C4-2B (cell line): ENCODE results near the gene BAHCC1.

Experiments used
- H3K27ac ChIP-seq: fragments of 450-650 bp; 2 replicates; pipeline ENCODE4 v1.5.1; 2017
- CTCF ChIP-seq: fragments of 450-650 bp; conservative IDR thresholded peaks from 2 replicates; pipeline ENCODE4 v1.5.1; 2017; ENCODE audit warnings: mild to moderate bottlenecking
- ZFX ChIP-seq: fragments of 450-650 bp; IDR thresholded peaks from 2 replicates; pipeline ENCODE4 v1.6.1; 2017

The BAHCC1 gene

GRCh38 chr17:81380131-81380530, 15.1 kb upstream of the BAHCC1 start:
- H3K27ac ChIP-seq, result no peak overlapping the region
- no peak for TF ChIP-seq ZFX
- no peak for TF ChIP-seq CTCF

DNA sequence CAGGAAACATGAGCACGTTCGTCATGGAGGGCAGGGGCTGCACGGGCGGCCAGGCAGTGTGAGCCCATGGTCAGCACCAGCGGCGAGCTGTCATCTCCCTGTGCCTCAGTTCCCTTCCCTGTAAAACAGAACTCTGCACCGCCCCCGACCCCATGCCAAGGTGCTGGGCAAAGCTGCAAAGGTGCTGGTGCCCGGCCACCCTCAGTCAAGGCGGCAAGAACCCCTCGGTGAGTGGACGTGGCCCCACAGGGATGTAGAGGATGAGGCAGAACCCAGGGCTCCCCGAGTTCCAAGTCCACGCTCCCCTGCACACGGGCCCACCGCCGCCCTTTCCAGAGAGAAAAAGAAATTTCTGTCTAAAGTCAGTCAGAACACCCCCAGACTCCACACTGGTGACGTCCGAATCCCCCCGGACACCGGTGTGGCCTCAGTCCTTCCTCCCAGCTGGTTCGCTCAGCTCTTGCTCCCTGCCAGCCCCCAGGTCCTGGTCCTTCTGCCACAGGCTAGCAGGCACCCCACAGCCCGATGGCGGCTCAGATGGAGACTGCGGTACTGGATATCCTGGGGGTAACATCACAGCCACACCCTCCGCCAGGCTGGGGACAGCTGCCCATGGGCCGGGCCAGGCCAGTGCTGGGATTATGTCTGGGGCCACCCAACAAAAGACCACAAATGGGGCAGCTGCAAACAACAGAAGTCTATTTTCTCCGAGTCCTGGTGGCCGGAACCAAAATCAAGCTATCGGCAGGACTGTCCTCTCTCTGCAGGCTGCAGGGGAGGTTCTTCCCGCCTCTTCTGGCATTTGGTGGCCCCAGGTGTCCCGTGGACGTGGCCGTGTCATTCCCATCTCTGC, 14.4 kb upstream of the BAHCC1 start:
- no peak for TF ChIP-seq CTCF
- no peak for TF ChIP-seq ZFX
- no peak overlapping the region for H3K27ac ChIP-seq

DNA sequence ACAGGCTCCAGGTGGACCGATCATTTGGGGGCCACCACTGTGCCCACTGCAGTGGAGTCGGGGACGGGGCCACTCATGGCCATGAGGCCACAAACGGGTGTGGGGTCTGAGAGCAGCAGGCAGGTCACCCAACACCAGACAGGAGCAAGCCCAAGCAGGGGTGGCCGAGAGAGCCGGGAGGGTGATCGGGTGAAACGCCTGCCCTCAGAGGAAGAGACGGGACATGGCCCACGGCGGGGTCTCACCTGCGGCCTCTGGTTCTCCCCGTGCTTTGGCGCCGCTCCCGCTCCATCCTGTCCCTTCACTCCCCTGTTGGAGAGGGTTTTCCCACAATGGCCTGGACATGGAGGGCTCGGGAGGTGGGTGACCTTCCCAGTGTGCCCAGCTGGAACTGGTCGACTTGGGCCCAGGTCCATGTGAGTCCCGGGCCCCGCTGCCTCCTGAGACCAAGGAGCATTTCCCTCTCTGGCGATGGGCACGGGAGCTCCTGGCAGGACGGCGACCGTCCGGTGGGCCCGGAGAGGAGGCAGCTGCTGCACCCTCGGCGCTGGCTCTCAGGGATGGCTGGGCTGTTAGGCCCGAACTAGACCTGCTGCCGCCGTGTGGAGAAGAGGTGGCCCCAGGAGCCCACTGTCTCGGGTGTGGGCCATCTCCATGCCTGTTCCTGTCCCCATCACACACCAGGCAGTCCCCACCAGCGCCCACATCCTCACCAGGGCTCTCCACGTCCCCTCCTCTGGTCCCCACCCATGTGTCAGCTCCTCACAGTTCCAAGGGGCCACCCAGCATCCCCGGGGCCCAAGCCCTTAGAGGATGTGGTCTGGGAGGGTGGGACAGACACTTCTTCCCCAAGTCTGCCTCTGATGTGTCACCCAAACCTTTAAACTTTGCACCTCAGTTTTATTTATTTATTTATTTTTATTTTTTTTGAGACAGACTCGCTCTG, 13.4 kb upstream of the BAHCC1 start:
- TF ChIP-seq ZFX (no peak), CTCF (no peak)
- H3K27ac ChIP-seq, result no peak overlapping the region

DNA sequence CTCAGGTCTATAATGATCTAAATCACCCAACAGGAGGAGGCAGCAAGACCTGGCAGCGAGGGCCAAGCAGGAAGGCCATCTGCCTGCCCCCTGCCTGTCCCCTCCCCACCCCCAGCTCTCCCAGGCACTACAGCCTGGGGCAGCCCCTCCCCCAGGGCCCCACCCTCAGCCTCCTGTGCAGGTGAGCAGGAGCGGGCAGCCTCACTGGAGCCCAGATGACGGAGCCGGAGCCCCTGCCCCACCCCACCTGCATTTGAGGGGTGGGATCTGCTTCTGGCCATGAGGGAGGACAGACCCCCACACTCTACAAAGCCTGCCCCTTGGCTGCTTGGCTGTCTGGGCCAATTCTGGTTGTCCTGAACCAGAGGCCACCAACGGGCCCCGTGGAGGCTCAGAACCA, 12.4 kb upstream of the BAHCC1 start:
- no peak for TF ChIP-seq CTCF
- TF ChIP-seq ZFX, result no peak
- no peak overlapping the region for H3K27ac ChIP-seq

GRCh38 chr17:81383504-81384421, 11.5 kb upstream of the BAHCC1 start:
- TF ChIP-seq ZFX (no peak), CTCF (no peak)
- no peak overlapping the region for H3K27ac ChIP-seq

DNA sequence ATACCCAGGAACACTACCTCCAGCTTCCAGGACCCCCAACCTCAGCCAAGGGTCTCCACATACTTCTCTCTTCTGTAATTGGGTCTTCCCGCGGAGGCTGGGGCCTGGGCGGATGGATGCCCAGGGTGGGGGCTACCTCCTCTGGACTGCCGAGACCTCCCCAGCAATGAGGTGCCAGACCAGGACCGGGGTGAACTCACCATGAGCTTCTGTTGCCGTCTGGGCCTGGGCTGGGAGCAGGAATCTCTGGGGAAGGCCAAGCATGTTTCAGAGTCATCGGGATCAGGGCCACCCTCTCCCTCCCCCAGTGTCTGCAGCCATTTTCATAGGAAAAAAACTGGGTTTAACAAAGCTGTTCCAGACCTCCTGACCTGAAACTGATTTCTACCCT, 10.3 kb upstream of the BAHCC1 start:
- no peak overlapping the region for H3K27ac ChIP-seq
- no peak for TF ChIP-seq ZFX
- no peak for TF ChIP-seq CTCF
